HG03139 (cell line): Measurements from ENCODE around the gene SNX6.
"Not testable (repeated sequence)": the region's sequence is repeated elsewhere in the genome, so short reads cannot be mapped to it uniquely, and the experiment has no call there.

ENCODE experiments used
- ATAC-seq: cut with Tn5 transposase; IDR thresholded peaks from one replicate; pipeline ENCODE4 v1.9.1; 2021; ENCODE audit not compliant: unreplicated experiment

Gene SNX6

DNA sequence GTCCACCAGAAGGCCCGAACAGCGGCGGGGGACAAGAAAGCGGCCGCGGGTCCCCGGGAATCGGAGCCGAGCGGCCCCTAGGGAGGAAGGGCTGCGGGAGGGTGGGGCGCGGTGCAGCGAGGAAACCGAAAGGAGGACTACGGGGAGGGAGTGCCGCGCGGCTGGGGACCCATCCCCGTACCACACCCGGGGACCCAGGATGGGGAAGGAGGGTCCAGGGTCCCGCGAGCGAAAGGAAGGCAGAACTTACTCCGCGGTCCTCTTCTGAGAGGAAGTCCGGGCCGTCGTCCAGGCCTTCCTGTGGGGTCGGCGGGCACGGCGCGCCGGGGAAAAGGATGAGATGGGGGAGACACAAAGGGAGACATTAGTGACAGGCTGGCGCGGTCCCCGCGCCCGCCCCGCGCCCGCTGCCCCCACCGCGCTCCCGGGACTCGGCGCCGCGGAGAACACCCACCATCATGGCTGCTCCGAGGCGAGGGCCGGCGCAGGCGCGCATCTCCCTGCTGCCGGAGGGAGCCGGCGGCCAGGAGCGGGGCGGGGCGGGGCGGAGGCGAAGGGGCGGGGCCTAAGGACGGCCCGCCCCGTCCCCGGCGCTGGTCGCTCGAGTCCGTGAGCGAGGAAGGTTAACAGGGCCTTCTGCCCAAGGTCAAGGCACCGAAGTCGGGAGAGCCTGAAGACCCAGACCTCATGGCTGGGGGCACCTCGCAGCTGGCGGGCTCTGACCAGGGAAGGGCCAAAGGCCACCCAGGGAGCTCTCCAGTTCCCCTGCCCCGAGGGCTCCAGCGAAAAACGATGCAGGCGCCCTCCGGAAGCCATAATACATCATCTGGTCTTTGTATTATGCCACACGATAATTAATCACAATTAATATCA is at the start of gene SNX6:
TSS of gene SNX6 (minus strand) at position 492 of the 873 bp plus-strand sequence. CDS start at position 460, 32 bp downstream.
- peak; percentile 90 for ATAC-seq

DNA sequence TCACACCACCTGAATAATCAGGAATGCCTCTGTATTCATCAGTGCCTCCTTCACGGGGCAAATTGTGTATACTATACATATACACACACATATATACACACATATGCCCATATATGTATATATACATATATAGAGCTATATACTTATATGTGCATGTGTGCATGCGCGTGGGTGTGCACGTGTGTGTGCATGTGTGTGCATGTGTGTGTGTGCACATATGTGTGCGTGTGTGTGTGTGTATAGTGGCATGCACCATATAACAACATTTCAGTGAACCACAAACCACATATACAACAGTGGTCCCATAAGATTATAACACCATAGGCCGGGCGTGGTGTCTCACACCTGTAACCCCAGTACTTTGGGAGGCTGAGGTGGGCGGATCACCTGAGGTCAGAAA is 48.8 kb upstream of the SNX6 start:
- ATAC-seq: no peak

DNA sequence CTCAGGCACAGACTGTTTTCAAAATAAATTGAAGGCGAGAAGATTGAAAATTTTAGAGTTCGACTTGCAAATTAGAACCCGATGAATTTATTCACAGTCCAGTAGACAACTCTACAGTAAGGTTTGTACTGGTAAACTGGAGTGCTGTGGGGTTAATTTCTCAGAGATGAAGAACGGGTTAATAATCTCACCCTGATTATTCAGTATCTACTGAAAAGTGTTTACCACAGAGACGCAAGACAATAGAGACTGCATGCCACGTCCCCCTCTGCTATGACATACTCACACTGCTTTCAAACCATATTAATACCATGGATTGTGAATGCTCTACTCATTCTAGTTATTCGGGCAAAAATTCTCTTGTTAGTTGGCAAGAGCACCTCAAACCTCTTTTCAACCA is 48.4 kb upstream of the SNX6 start:
- no peak for ATAC-seq

DNA sequence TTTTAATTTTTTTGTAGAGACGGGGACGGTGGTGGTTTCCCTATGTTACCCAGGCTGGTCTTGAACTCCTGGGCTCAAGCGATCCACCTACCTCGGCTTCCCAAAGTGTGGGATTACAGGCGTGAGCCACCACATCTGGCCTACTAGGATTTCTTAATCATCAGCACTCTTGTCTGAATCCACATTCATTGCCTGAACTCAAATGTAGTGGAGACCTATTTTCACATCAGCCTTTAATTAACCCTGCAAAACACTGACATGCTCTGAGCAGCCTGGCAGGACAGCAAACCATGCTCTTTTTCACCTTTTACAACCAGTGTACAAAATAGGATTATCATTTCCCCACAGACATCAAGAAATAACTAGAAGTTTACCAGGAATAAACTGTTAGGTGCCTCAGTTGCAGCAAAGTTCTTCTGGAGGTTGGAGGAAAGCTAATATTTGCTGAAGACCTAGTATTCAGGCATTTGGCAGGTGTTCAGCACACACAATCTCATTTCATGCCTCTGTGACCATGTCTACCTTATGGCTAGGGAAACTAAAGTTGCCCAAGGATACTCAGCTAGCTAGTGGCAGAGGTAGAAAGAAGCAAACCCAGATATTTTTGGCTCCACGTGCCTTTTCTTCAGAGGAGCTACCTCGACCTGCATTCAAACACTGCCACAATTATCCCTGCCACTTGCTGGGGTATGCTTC is 46.7 kb upstream of the SNX6 start:
- ATAC-seq: no peak

GRCh38 chr14:34673702-34674101 is 43.8 kb upstream of the SNX6 start:
- ATAC-seq: no peak

DNA sequence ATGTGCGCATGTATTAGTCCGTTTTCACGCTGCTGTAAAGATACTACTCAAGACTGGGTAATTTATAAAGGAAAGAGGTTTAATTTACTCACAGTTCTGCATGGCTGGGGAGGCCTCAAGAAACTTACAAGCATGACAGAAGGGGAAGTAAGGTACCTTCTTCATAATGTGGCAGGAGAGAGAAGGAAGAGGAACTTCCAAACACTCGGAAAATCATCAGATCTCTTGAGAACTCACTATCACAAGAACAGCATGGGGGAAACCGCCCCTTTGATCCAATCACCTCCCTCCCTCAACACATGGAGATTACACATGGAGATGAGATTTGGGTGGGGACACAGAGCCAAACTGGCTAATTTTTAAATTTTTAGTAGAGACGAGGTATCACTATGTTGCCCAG is 41.8 kb upstream of the SNX6 start:
- ATAC-seq: no peak

DNA sequence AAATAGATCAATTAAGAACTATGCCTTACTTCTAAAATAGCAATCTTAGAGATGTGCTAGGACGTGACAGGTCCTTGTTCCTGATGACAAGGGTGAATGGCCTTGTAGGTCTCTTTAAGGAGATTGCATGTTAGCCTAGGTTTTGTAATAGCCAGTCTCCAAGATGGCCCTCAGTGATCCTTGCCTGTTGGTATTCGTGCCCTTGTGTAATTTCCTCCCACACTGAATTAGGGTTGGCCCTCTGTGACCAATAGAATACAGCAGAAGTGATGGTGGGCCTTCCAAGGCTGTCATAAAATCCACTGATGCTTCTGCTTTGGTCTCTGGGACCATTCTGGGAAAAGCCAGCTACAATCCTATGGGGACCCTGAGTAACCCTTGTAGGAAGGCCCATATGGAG is 38.2 kb upstream of the SNX6 start:
- ATAC-seq: no peak

DNA sequence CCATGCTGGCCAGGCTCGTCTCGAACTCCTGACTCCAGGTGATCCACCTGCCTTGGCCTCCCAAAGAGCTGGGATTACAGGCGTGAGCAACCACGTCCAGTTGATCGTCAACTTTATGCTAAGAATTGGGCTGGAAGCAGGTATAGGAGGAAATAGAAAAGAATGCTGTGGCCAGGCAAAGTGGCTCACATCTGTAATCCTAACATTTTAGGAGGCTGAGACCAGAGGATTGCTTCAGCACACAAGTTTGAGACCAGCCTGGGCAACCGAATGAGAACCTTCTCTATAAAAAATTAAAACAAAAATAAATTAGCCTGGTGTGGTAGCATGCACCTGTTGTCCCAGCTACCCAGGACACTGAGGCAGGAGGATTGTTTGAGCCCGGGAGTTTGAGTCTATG is 37.1 kb upstream of the SNX6 start:
- ATAC-seq: no peak

- no peak for ATAC-seq
Measured at GRCh38 chr14:34665785-34666435, 36.0 kb upstream of the SNX6 start.

GRCh38 chr14:34662561-34663088 is 32.7 kb upstream of the SNX6 start:
- no peak for ATAC-seq

GRCh38 chr14:34660796-34661195 is 30.8 kb upstream of the SNX6 start:
- ATAC-seq: no peak

DNA sequence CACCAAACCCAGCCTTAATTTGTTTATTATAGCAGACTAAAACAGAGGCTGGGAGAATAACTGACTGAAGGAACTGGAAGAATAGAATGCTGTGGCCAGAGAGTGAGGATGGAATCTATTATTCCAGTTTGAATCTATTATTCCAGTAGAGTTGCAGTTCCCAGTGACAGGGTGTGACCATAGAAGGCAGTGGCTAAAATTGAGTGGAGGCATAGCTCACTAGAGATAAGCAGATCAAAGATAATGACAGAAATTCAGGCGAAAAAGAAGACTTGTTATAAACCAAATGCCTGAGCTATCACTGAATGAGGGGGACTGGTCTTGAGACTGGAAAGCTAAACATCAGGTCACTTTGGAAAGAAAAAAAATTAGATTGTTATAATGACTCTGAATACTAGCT is 26.0 kb upstream of the SNX6 start:
- ATAC-seq: no peak

DNA sequence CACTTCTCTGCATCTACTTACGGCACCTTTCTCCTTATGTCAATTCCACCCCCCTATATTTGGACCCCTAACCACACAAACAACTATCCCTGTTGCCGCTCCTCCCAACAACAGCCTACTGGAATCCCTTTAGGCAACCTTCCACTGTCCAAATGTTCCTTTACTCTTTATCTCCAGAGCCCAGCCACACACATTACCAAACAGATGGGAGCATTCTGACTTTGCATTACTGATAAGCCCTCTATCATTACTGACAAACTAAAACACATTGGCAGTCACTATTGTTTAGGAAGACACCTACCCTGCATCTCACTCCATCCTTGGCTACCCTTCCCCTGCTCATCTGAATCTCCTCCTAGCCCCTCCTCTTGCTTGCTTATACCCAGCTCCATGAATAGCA is 23.1 kb upstream of the SNX6 start:
- ATAC-seq: not testable (repeated sequence)

DNA sequence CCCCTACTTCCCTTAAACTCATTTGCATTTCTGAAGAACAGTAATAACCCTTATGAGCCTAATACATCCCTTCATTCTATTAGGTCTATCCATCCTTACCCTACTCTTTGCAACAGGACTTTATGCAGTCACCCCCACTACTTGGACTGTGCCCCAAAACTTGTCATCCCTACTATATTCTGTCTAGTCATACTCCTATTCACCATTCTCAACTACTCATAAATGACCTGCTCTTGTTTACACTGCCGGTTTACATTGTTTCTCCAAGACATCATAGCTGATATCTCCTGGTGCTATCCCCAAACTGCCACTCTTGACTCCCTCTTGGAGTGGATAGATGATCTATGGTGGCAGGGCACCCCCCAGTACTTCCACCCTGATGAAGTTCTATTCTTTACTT is 22.4 kb upstream of the SNX6 start:
- not testable (repeated sequence) for ATAC-seq

- no peak for ATAC-seq
Measured at GRCh38 chr14:34650786-34651584, 21.0 kb upstream of the SNX6 start.

DNA sequence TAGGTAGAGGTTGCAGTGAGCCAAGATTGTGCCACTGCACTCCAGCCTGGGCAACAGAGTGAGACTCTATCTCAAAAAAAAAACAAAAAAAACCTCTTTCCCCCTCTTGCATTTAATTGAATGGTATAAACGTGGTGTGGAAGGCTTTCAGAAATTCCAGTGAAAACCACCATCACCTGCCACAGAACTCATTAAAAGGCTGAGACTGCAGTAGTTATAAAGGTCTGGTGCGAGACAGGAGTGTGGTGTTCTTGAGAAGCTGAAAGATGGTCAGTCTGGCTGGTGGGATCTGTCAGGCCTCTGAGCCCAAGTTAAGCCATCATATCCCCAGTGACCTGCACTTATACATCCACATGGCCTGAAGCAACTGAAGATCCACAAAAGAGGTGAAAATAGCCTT is 20.1 kb upstream of the SNX6 start:
- ATAC-seq: not testable (repeated sequence)

GRCh38 chr14:34649344-34649743 is 19.4 kb upstream of the SNX6 start:
- ATAC-seq: no peak

DNA sequence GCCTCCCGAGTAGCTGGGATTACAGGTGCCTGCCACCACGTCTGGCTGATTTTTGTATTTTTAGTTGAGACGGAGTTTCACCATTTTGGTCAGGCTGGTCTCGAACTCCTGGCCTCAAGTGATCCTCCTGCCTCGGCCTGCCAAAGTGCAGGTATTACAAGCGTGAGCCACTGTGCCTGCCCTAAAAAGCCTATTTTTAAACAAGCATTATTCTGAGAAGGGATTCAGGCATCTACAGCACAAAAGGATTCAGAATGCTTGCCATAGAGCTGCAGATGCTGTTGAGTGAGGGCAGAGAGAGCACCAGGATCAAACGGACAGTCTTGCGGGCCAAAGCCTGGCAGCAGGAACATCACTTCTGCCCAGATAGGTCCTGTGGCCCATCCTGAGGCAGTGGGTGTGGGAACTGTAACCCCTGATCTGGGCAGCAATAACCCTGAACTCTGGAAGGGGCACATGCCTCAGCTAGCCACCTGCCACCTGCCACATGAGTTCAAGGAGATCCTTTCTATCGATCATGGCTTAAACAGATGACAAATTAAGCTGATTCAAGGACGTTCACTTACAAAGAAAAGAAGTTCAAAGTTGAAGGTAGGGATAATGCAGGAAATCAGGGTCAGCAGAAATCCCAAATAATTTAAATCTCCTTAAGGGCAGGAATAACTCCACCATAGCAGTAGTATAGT is 16.8 kb upstream of the SNX6 start:
- ATAC-seq: no peak

GRCh38 chr14:34643361-34643760 is 13.4 kb upstream of the SNX6 start:
- ATAC-seq: no peak

- no peak for ATAC-seq
Measured at GRCh38 chr14:34642595-34642994, 12.6 kb upstream of the SNX6 start.
